Breast epithelium (tissue), 4 donors: ENCODE data around the gene PPP1R12B. TPM values are rescaled to one million over a fixed set of nuclear protein-coding genes. Genes with fewer than 3 reads are reported as not detected.
"Not testable (repeated sequence)": the region's sequence is repeated elsewhere in the genome, so short reads cannot be mapped to it uniquely, and the experiment has no call there.

Experiments used
- DNase-seq, 2 donors: peaks; one replicate each; pipeline ENCODE4 v3.0.0-alpha.2; 2019; ENCODE audit warnings: low spot score in 2 of 2
- H3K27ac ChIP-seq, 2 donors: fragments of 200-600 bp; sonication (generic) in 1 of 2; one replicate each; pipeline ENCODE4 v1.5.1; 2016 to 2019; ENCODE audit warnings: mild to moderate bottlenecking in 1 of 2
- H3K27me3 ChIP-seq, 2 donors: fragments of 200-600 bp; sonication (generic) in 1 of 2; one replicate each; pipeline versions ENCODE4 v1.5.1 to v1.6.0; 2017 to 2019; ENCODE audit warnings: control low read depth in 1 of 2, mild to moderate bottlenecking in 1 of 2
- H3K36me3 ChIP-seq: fragments of 200-600 bp; one replicate; pipeline ENCODE4 v1.5.1; 2019
- H3K4me1 ChIP-seq, 2 donors: fragments of 200-600 bp; sonication (generic); one replicate each; pipeline ENCODE4 v1.5.1; 2016 to 2019; ENCODE audit warnings: control low read depth in 1 of 2
- H3K4me3 ChIP-seq, 3 donors: fragments of 200-600 bp; sonication (generic); 1 replicate in 2 of 3; 2 replicates in 1 of 3; pipeline ENCODE4 v1.5.1; 2016 to 2019; ENCODE audit warnings: mild to moderate bottlenecking in 3 of 3, moderate library complexity in 2 of 3
- H3K9me3 ChIP-seq, 2 donors: fragments of 200-600 bp; sonication (generic) in 1 of 2; one replicate each; pipeline ENCODE4 v1.5.1; 2016 to 2019; ENCODE audit warnings: control low read depth in 1 of 2
- CTCF ChIP-seq, 3 donors: fragments of 450-650 bp; IDR thresholded peaks; one replicate each; pipeline ENCODE4 v1.5.1; 2016 to 2017; ENCODE audit warnings: antibody characterized with exemption in 3 of 3, mild to moderate bottlenecking in 3 of 3, moderate library complexity in 3 of 3
- POLR2A ChIP-seq: fragments of 450-650 bp; IDR thresholded peaks from one replicate; pipeline ENCODE4 v1.6.1; 2016; ENCODE audit warnings: antibody characterized with exemption, mild to moderate bottlenecking, moderate library complexity
- POLR2AphosphoS5 ChIP-seq, 3 donors: sonication (generic); formaldehyde crosslinking; IDR thresholded peaks; one replicate each; pipeline ENCODE4 v1.6.1; 2017; ENCODE audit warnings: antibody characterized with exemption in 3 of 3
- intact Hi-C: fragments of 100-400 bp; cut with DNase I; formaldehyde crosslinking; loops from one replicate; pipeline ENCODE4 v1.15.1; 2023; ENCODE audit warnings: low total_unique reads
- total RNA-seq, 3 donors: library from RNA; depleted of rRNA; stranded (reverse); fragments of >200 nt; gene quantifications; one replicate each; pipeline ENCODE4 v1.1.0, GENCODE V29; 2016

PPP1R12B gene
- total RNA-seq, 3 donors from 2014 or later: 76.4 to 123 (median 90.7) TPM

GRCh38 chr1:202467381-202467780, 118.9 kb downstream of the PPP1R12B start:
- H3K27me3 ChIP-seq, H3K4me3 ChIP-seq, H3K36me3 ChIP-seq, DNase-seq, H3K9me3 ChIP-seq, H3K4me1 ChIP-seq, H3K27ac ChIP-seq, intact Hi-C loops: not testable (repeated sequence)

DNA sequence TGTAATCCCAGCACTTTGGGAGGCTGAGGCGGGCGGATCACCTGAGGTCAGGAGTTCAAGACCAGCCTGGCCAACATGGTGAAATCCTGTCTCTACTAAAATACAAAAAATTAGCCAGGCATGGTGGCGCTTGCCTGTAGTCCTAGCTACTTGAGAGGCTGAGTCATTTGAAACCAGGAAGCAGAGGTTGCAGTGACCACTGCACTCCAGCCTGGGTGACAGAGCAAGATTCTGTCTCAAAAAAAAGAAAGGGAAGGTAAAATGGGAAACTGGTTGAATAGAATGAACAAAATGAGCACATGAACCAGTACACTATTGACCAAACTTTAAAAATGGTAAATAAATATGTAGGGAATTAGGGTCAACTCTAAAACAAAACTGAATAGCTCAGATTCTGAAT, 120.2 kb downstream of the PPP1R12B start:
- H3K36me3 ChIP-seq, H3K27ac ChIP-seq, H3K27me3 ChIP-seq, H3K4me1 ChIP-seq, intact Hi-C loops, DNase-seq, H3K4me3 ChIP-seq, H3K9me3 ChIP-seq: not testable (repeated sequence)

GRCh38 chr1:202469123-202469522, 120.6 kb downstream of the PPP1R12B start:
- H3K27ac ChIP-seq, H3K4me1 ChIP-seq, H3K27me3 ChIP-seq, H3K4me3 ChIP-seq, H3K9me3 ChIP-seq, intact Hi-C loops, DNase-seq, H3K36me3 ChIP-seq: not testable (repeated sequence)

GRCh38 chr1:202471246-202471645, 122.7 kb downstream of the PPP1R12B start:
- Histone ChIP-seq H3K4me1 (no peaks in the 10 kb centered on the region), H3K27me3 (no peaks in the 10 kb centered on the region), H3K36me3 (no peaks in the 10 kb centered on the region), H3K4me3 (no peak overlapping the region), H3K9me3 (no peaks in the 10 kb centered on the region), H3K27ac (no peak overlapping the region)
- intact Hi-C loops: no loop called here
- TF ChIP-seq CTCF (IDR thresholded peaks at IDR 0.05): no peak
- no peak for TF ChIP-seq POLR2A
- TF ChIP-seq POLR2AphosphoS5 (IDR thresholded peaks at IDR 0.05): no peak
- DNase-seq: no peak

GRCh38 chr1:202472347-202473124, 124.0 kb downstream of the PPP1R12B start:
- H3K9me3 ChIP-seq, H3K4me3 ChIP-seq, H3K36me3 ChIP-seq, intact Hi-C loops, H3K4me1 ChIP-seq, H3K27ac ChIP-seq, DNase-seq, H3K27me3 ChIP-seq: not testable (repeated sequence)

GRCh38 chr1:202473266-202474045, 125.0 kb downstream of the PPP1R12B start:
- H3K9me3 ChIP-seq: not testable (repeated sequence)

GRCh38 chr1:202479661-202480060, 131.2 kb downstream of the PPP1R12B start:
- H3K36me3 ChIP-seq, DNase-seq, H3K4me3 ChIP-seq, H3K27ac ChIP-seq, H3K27me3 ChIP-seq, H3K4me1 ChIP-seq, H3K9me3 ChIP-seq, intact Hi-C loops: not testable (repeated sequence)

More at GRCh38 chr1:202473266-202474045, 125.0 kb downstream of the PPP1R12B start:
- intact Hi-C loops, H3K27ac ChIP-seq, DNase-seq, H3K36me3 ChIP-seq, H3K4me3 ChIP-seq, H3K27me3 ChIP-seq, H3K4me1 ChIP-seq: not testable (repeated sequence)

GRCh38 chr1:202480640-202481039, 132.1 kb downstream of the PPP1R12B start:
- H3K9me3 ChIP-seq, intact Hi-C loops, H3K36me3 ChIP-seq, H3K4me1 ChIP-seq, DNase-seq, H3K27ac ChIP-seq, H3K4me3 ChIP-seq, H3K27me3 ChIP-seq: not testable (repeated sequence)

GRCh38 chr1:202483362-202483761, 134.9 kb downstream of the PPP1R12B start:
- H3K36me3 ChIP-seq, H3K9me3 ChIP-seq, H3K27me3 ChIP-seq, H3K4me1 ChIP-seq, intact Hi-C loops, DNase-seq, H3K4me3 ChIP-seq: not testable (repeated sequence)
- peak overlapping the region in 1 of 2 donors; percentile 35 for H3K27ac ChIP-seq

- DNase-seq, H3K4me1 ChIP-seq, H3K27me3 ChIP-seq, H3K9me3 ChIP-seq, intact Hi-C loops, H3K27ac ChIP-seq, H3K36me3 ChIP-seq, H3K4me3 ChIP-seq: not testable (repeated sequence)
Measured at GRCh38 chr1:202484032-202484431, 135.5 kb downstream of the PPP1R12B start.

DNA sequence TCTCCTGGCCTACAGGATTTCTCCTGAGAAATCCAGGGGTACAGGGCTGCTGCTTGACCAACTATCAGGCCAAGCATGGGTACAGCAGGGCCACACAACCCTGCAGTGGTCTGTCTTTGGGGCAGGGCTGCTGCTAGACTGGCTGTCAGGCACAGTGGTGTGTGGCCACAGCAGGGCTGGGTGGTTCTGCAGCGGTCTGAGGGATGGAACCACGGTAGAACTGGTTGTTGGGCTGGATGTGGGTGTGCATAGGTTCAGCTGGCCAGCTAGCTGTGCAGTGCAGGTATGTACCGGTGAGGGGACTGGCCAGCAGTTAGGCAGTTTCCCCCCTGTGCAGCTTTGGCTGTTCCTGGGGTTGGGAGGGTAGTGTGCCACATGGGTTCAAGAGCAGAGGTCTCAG, 136.3 kb downstream of the PPP1R12B start:
- H3K4me1 ChIP-seq, DNase-seq, intact Hi-C loops, H3K9me3 ChIP-seq, H3K27me3 ChIP-seq, H3K4me3 ChIP-seq, H3K36me3 ChIP-seq, H3K27ac ChIP-seq: not testable (repeated sequence)

DNA sequence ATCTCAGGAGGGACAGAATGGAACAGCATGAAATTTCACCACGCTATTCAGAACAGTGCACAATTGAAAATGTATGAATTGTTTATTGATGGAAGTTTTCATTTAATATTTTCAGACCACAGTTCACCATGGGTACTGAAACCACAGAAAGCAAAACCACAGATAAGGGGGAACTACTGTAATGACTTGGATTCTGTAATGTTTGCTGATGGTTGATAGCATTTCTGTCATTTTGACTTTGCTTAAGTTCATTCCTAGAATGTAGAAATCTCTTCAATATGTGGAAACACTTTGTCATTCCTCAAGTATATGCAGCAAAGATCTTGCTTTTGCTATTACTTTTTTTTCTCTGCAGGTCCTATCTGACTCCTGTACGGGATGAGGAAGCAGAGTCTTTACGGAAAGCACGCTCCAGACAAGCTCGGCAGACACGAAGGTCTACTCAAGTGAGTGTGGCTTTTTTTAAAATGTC, 139.7 kb downstream of the PPP1R12B start:
- H3K27me3 ChIP-seq, intact Hi-C loops: not testable (repeated sequence)

More for the DNA sequence above, 139.7 kb downstream of the PPP1R12B start:
- H3K4me3 ChIP-seq, H3K36me3 ChIP-seq, H3K4me1 ChIP-seq, DNase-seq, H3K9me3 ChIP-seq, H3K27ac ChIP-seq: not testable (repeated sequence)
